ENCODE measurements around the gene MKI67. TPM values are rescaled to one million over a fixed set of nuclear protein-coding genes. Genes with fewer than 3 reads are reported as not detected.
A peak's percentile ranks its signal among the peaks of the same experiment; 100 is the strongest.

MKI67 gene
- total and polyA plus RNA-seq, 2 of the 4 experiments (the other 2 are of a cell fraction), result 13.5 to 36.4 TPM

DNA sequence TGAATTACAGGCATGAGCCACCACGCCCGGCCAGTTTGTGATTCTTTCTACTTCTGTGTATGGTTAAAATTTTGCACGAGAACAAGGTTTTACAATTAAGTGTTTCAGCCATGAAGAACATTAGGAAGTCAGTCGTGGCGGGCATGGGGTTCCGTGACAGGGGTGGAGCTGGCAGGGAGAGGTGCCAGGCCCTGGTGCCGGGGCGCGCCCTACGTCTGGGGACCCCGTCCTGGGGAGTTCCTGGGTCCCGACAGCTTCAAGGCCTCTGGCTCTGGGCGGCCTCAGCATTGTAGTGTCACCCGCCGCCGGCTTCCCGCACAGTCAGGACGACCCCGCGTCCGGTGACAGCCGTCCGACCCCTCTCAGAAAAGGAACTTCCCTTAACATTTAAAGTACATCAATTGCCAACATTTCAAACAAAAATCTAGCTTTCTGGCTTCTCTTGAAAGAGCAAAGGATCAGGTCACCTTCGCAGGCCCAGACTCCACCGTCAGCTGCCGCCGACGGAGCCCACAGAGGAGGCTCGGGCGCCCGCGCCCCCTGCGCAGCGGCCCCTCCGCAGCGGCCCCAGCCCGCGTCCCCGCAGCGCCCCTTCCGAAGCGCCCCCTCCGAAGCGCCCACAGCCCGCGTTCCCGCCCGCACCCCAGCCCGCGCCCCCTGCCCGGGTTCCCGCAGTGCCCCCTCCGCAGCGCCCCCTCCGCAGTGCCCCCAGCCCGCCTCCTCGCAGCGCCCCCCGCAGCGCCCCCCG is 23.2 kb upstream of the MKI67 start:
- Histone ChIP-seq H3K9me1 (ENCODE audit: insufficient read depth, low read length) (no peaks in the 10 kb centered on the region), H3K79me1 (ENCODE audit: low read depth in 1 of 2, low read length in 2 of 2) (no peaks in the 10 kb centered on the region), H2AFZ (replicated peaks; ENCODE audit: low read length, poor library complexity) (peak overlapping the region; percentile 53), H2BK120ac (ENCODE audit: low read depth, low read length) (no peak overlapping the region), H3K36me3 (ENCODE audit: control insufficient read depth, insufficient read depth, low read length) (no peaks in the 10 kb centered on the region), H3K18ac (ENCODE audit: low read depth, low read length) (no peak overlapping the region), H3K27ac (ENCODE audit: insufficient read depth, low read length) (no peak overlapping the region), H3K14ac (replicated peaks; ENCODE audit: low read depth, low read length) (no peak overlapping the region), H3K9me3 (ENCODE audit: control insufficient read depth, insufficient read depth, low read length) (no peaks in the 10 kb centered on the region), H4K91ac (ENCODE audit: insufficient read depth, low read depth, low read length) (no peak overlapping the region), H2AK9ac (replicated peaks; ENCODE audit: low read depth, low read length, poor library complexity) (peak overlapping the region; percentile 70), H2BK15ac (ENCODE audit: low read depth, low read length) (no peak overlapping the region), H4K20me1 (ENCODE audit: insufficient read depth, low read length) (no peaks in the 10 kb centered on the region), H3K56ac (ENCODE audit: extremely low read depth, insufficient read depth, low read length) (no peak overlapping the region), H3K4me1 (ENCODE audit: control insufficient read depth, insufficient read depth, low read length) (peaks cover 2% of the 10 kb centered on the region), H3K4me3 (ENCODE audit: insufficient read depth, low read depth, low read length) (no peak overlapping the region), H3K4ac (ENCODE audit: low read depth, low read length) (no peak overlapping the region), H4K5ac (ENCODE audit: low read depth, low read length) (no peak overlapping the region), H4K8ac (ENCODE audit: low read depth in 2 of 2, low read length in 2 of 2) (no peak overlapping the region), H3K4me2 (ENCODE audit: low read depth, low read length) (no peak overlapping the region), H3K23ac (ENCODE audit: low read depth, low read length) (no peak overlapping the region), H2BK5ac (ENCODE audit: low read depth, low read length, poor library complexity, severe bottlenecking) (no peak overlapping the region), H3K27me3 (ENCODE audit: control insufficient read depth, insufficient read depth, low read length) (peaks cover 13% of the 10 kb centered on the region; the same call in 1 of the 2 replicates), H2AK5ac (ENCODE audit: low read depth, low read length) (no peak overlapping the region), H2BK20ac (ENCODE audit: low read depth, low read length) (no peak overlapping the region), H3K9ac (ENCODE audit: low read depth, low read length) (no peak overlapping the region)
- ChIA-PET POLR2A (ENCODE audit: unreplicated experiment) (no interaction called here), CTCF (interaction anchor here (0.9 to 1.3 kb wide), 3 partner anchors 32 to 75 kb away, joined by 3 read pairs; no protein-coding TSS in a partner anchor)
- intact Hi-C loops (cut with micrococcal nuclease) (loop anchor here (1.0 to 10.0 kb wide), 2 partner anchors 71 to 245 kb away; partner anchors contain the start of gene PTPRE), in situ Hi-C loops (cut with MboI; ENCODE audit: low sequenced_read_pairs) (loop anchor here (5.0 kb wide), 1 partner anchor 77 kb away; no protein-coding TSS in a partner anchor), dilution Hi-C loops (cut with HindIII; ENCODE audit: low sequenced_read_pairs, unreplicated experiment) (no loop called here)
- BruUV-seq (replicated peaks), result no TSS peak
- DNase-seq, result no peak
- no peak for TF ChIP-seq ELK1 (IDR thresholded peaks at IDR 0.05; ENCODE audit: borderline replicate concordance, low read depth, low read length)
- no peak for TF ChIP-seq CHD1 (IDR thresholded peaks at IDR 0.05; ENCODE audit: low read depth, low read length)
- TF ChIP-seq SMC3 (IDR thresholded peaks at IDR 0.05; ENCODE audit: low read depth, low read length), result no peak
- no peak for TF ChIP-seq MAFK (IDR thresholded peaks at IDR 0.05; ENCODE audit: low read depth, low read length)
- TF ChIP-seq POLR2A (IDR thresholded peaks at IDR 0.05; ENCODE audit: low read depth, low read length), result no peak
- TF ChIP-seq, protein P1, sequence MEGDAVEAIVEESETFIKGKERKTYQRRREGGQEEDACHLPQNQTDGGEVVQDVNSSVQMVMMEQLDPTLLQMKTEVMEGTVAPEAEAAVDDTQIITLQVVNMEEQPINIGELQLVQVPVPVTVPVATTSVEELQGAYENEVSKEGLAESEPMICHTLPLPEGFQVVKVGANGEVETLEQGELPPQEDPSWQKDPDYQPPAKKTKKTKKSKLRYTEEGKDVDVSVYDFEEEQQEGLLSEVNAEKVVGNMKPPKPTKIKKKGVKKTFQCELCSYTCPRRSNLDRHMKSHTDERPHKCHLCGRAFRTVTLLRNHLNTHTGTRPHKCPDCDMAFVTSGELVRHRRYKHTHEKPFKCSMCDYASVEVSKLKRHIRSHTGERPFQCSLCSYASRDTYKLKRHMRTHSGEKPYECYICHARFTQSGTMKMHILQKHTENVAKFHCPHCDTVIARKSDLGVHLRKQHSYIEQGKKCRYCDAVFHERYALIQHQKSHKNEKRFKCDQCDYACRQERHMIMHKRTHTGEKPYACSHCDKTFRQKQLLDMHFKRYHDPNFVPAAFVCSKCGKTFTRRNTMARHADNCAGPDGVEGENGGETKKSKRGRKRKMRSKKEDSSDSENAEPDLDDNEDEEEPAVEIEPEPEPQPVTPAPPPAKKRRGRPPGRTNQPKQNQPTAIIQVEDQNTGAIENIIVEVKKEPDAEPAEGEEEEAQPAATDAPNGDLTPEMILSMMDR (conservative IDR thresholded peaks at IDR 0.05; ENCODE audit: low read depth, low read length), result no peak
- TF ChIP-seq RAD21 (IDR thresholded peaks at IDR 0.05; ENCODE audit: low read length), result no peak
- TF ChIP-seq MAZ (IDR thresholded peaks at IDR 0.05; ENCODE audit: borderline replicate concordance, low read depth, low read length), result no peak
- TF ChIP-seq FOS (IDR thresholded peaks at IDR 0.05; ENCODE audit: low read depth, low read length), result no peak
- TF ChIP-seq RFX5 (IDR thresholded peaks at IDR 0.05; ENCODE audit: low read depth, low read length), result no peak
- no peak for TF ChIP-seq NFE2L2 (IDR thresholded peaks at IDR 0.05; ENCODE audit: low read depth, low read length)
- TF ChIP-seq MXI1 (IDR thresholded peaks at IDR 0.05; ENCODE audit: borderline replicate concordance, low read depth, low read length), result no peak
- ATAC-seq (ENCODE audit: low read depth), result no peak
- WGBS, 2 experiments (ENCODE audit: extremely low coverage in 2 of 2, insufficient read length in 1 of 2), result 29% methylated on average over 27 of the region's 61 CpGs; no CpG with 5 or more reads in 1 of the 2 experiments
